Nephron progenitor cell (in vitro differentiated cells): ENCODE measurements around the gene HDAC4.

Source experiments
- DNase-seq: peaks from one replicate; pipeline ENCODE4 v3.0.0; 2021
- H3K27ac Mint-ChIP-seq: 2 replicates; pipeline ENCODE4 v1.8.0; 2021; ENCODE audit warnings: mild to moderate bottlenecking, moderate library complexity, mixed read lengths
- H3K27me3 Mint-ChIP-seq: 2 replicates; pipeline ENCODE4 v1.8.0; 2021; ENCODE audit warnings: mild to moderate bottlenecking, low read depth, mixed read lengths; ENCODE audit not compliant: poor library complexity
- H3K36me3 Mint-ChIP-seq: 2 replicates; pipeline ENCODE4 v1.8.0; 2021; ENCODE audit warnings: low read depth, mixed read lengths
- H3K4me1 Mint-ChIP-seq: 2 replicates; pipeline ENCODE4 v1.8.0; 2021; ENCODE audit warnings: mixed read lengths
- H3K4me3 Mint-ChIP-seq: 2 replicates; pipeline ENCODE4 v1.8.0; 2021; ENCODE audit warnings: mild to moderate bottlenecking, moderate library complexity, mixed read lengths
- H3K9me3 Mint-ChIP-seq: 2 replicates; pipeline ENCODE4 v1.8.0; 2021; ENCODE audit warnings: mild to moderate bottlenecking, moderate library complexity, mixed read lengths
- CTCF ChIP-seq: fragments of 200-600 bp; sonication (generic); IDR thresholded peaks from 2 replicates; pipeline ENCODE4 v1.5.0; 2021; ENCODE audit warnings: antibody characterized with exemption

The HDAC4 gene

GRCh38 chr2:239244625-239245024 lies 156.2 kb downstream of the HDAC4 start:
- no peak for TF ChIP-seq CTCF
- peaks cover 78% of the 10 kb centered on the region for H3K4me1 Mint-ChIP-seq
- no peak overlapping the region for H3K4me3 Mint-ChIP-seq
- H3K9me3 Mint-ChIP-seq = peaks cover 13% of the 10 kb centered on the region
- H3K27me3 Mint-ChIP-seq = no peaks in the 10 kb centered on the region
- peaks cover 18% of the 10 kb centered on the region for H3K36me3 Mint-ChIP-seq
- H3K27ac Mint-ChIP-seq = peak overlapping the region; percentile 25
- DNase-seq = no peak

- Mint-ChIP-seq H3K9me3 (peaks cover 13% of the 10 kb centered on the region), H3K27ac (no peak overlapping the region), H3K27me3 (no peaks in the 10 kb centered on the region), H3K36me3 (peaks cover 13% of the 10 kb centered on the region), H3K4me1 (peaks cover 77% of the 10 kb centered on the region), H3K4me3 (no peak overlapping the region)
- DNase-seq = no peak
- no peak for TF ChIP-seq CTCF
Observed at GRCh38 chr2:239241431-239241960, 159.3 kb downstream of the HDAC4 start.

- no peak for DNase-seq
- Mint-ChIP-seq H3K4me1 (peaks cover 67% of the 10 kb centered on the region), H3K9me3 (peaks cover 13% of the 10 kb centered on the region), H3K36me3 (peaks cover 13% of the 10 kb centered on the region), H3K27me3 (no peaks in the 10 kb centered on the region), H3K4me3 (no peak overlapping the region), H3K27ac (peak overlapping the region; percentile 90)
- TF ChIP-seq CTCF = no peak
Observed at GRCh38 chr2:239240414-239240881, 160.4 kb downstream of the HDAC4 start.

- peak overlapping the region; percentile 90 for H3K27ac Mint-ChIP-seq
- H3K36me3 Mint-ChIP-seq = peaks cover 19% of the 10 kb centered on the region
- H3K4me3 Mint-ChIP-seq = no peak overlapping the region
- no peak for DNase-seq
- H3K9me3 Mint-ChIP-seq = peaks cover 13% of the 10 kb centered on the region
- H3K27me3 Mint-ChIP-seq = no peaks in the 10 kb centered on the region
- no peak for TF ChIP-seq CTCF
- peaks cover 66% of the 10 kb centered on the region for H3K4me1 Mint-ChIP-seq
Observed at GRCh38 chr2:239239607-239240413, 161.0 kb downstream of the HDAC4 start.

GRCh38 chr2:239238839-239239606 lies 161.8 kb downstream of the HDAC4 start:
- H3K4me3 Mint-ChIP-seq = no peak overlapping the region

More at GRCh38 chr2:239238839-239239606, 161.8 kb downstream of the HDAC4 start:
- Mint-ChIP-seq H3K27ac (peak overlapping the region; percentile 90), H3K36me3 (peaks cover 19% of the 10 kb centered on the region), H3K4me1 (peaks cover 71% of the 10 kb centered on the region), H3K9me3 (peaks cover 13% of the 10 kb centered on the region), H3K27me3 (no peaks in the 10 kb centered on the region)
- DNase-seq = no peak
- no peak for TF ChIP-seq CTCF
